Mucosa of descending colon (tissue), 3 donors: ENCODE data around the gene ECM1. TPM values are rescaled to one million over a fixed set of nuclear protein-coding genes. Genes with fewer than 3 reads are reported as not detected.

Source experiments
- ATAC-seq: fragments of 200-7000 bp; cut with Tn5 transposase; one replicate; pipeline ENCODE4 v1.9.1; 2020; ENCODE audit warnings: mild to moderate bottlenecking, moderate library complexity
- DNase-seq, 3 donors: peaks; one replicate each; pipeline ENCODE4 v3.0.0-alpha.2; 2020
- H3K36me3 ChIP-seq: fragments of 200-600 bp; one replicate; pipeline ENCODE4 v1.8.0; 2021; ENCODE audit warnings: low read depth, mild to moderate bottlenecking
- H3K4me1 ChIP-seq: fragments of 200-600 bp; one replicate; pipeline ENCODE4 v1.8.0; 2021; ENCODE audit warnings: low read depth, mild to moderate bottlenecking
- H3K4me3 ChIP-seq: fragments of 200-600 bp; one replicate; pipeline ENCODE4 v1.8.0; 2021; ENCODE audit warnings: mild to moderate bottlenecking
- H3K9me3 ChIP-seq: fragments of 200-600 bp; one replicate; pipeline ENCODE4 v1.8.0; 2021; ENCODE audit warnings: mild to moderate bottlenecking
- intact Hi-C, 2 donors: fragments of 100-400 bp; cut with DNase I in 1 of 2; cut with micrococcal nuclease in 1 of 2; formaldehyde crosslinking; loops; one replicate each; pipeline versions ENCODE4 v1.11.0 to v1.11.1; 2022; cut with DNase I, micrococcal nuclease
- microRNA-seq: library from miRNA; unstranded; fragments of <30 nt; microRNA quantifications from one replicate; pipeline ENCODE4, GENCODE V29; 2019
- total RNA-seq, 3 donors: library from RNA; stranded (reverse); fragmentation: NEBNext Ultra II Directional in 2 of 3; extraction: Animal tissue kit (Norgen Biotek cat#: 25700) in 2 of 3; gene quantifications; one replicate each; pipeline versions ENCODE4 v1.2.1 to v1.2.4, GENCODE V29; 2021 to 2023
- TF ChIP-seq, protein P1 (sequence below): fragments of 200-600 bp; IDR thresholded peaks from one replicate; pipeline ENCODE4 v1.8.0; 2022; ENCODE audit warnings: antibody characterized with exemption, mild to moderate bottlenecking
- donor health status: DM: no; HTN: no; CAD: no; lungs with moderate emphysema.
- donor health status: DM: no; HTN: no; CAD: no.
- donor health status: DM: no; HTN: yes; CAD: no.

Gene ECM1
- total RNA-seq, 3 donors from 2014 or later = 3.4 to 11.0 (median 8.8) TPM

DNA sequence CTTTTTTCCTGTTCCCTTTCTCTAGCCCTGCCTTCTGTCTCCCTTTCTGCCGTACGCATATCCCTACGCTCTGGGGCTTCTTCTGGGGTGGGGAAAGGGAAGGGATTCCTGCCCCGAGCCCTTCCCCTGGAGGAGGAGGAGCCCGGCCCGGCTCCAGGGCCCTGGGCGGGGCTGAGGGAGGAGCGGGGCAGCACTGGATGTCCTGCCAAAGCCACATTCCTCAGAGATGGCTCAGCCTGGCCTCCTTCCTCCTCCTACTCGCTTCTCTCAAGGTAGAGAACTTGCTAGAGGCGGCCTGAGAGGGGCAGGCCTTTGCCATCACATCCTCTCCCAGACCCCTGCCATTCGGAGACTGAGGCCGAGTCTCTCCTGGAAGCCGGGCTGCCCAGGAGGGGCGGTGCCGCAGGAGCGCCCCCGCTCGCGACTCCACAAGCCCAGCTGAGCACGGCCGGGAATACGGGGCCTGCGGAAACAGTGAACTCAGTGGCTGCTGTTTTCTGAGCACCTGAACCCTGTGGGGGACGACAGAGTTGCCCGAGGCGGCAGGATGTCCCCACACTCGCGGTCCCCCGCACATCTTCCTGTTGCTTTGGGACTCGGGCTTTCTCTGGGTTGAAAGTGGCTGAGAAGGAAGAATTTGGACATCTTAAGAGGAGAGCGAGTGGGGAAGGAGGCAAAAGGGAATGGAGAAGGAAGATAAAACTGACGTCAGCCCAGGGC is 53.5 kb downstream of the ECM1 start:
- DNase-seq (peak; percentile 95 to 96 (median 96)), ATAC-seq (peak; percentile 78)
- Histone ChIP-seq H3K36me3 (no peaks in the 10 kb centered on the region), H3K9me3 (no peaks in the 10 kb centered on the region), H3K4me1 (peaks cover 54% of the 10 kb centered on the region), H3K4me3 (peak overlapping the region; percentile 28)
- TF ChIP-seq, protein P1, sequence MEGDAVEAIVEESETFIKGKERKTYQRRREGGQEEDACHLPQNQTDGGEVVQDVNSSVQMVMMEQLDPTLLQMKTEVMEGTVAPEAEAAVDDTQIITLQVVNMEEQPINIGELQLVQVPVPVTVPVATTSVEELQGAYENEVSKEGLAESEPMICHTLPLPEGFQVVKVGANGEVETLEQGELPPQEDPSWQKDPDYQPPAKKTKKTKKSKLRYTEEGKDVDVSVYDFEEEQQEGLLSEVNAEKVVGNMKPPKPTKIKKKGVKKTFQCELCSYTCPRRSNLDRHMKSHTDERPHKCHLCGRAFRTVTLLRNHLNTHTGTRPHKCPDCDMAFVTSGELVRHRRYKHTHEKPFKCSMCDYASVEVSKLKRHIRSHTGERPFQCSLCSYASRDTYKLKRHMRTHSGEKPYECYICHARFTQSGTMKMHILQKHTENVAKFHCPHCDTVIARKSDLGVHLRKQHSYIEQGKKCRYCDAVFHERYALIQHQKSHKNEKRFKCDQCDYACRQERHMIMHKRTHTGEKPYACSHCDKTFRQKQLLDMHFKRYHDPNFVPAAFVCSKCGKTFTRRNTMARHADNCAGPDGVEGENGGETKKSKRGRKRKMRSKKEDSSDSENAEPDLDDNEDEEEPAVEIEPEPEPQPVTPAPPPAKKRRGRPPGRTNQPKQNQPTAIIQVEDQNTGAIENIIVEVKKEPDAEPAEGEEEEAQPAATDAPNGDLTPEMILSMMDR = no peak
- intact Hi-C loops = no loop called here

DNA sequence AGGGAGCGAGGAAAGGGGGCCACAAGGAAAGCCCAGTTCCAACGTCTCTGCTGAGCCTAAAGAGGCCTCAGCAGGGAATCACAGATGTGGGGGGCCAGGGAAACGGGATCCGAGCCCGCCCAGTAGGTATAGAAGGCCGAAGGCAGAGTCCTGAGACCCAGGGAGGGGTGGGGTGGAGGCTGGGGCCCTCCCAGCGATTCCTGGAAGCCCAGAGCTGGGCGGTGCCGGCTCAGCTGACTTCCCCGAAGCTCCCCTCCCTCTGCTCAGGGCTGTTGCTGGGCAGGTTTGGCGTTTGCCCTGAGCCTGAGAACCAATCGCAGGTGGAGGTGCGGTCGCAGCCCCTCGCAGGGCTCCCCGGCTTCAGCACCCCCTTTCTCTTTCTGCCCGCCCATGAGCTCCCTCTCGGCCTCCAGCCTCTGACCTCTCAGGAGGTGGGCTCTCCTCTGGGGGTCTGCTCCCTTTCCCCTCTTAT is 54.1 kb downstream of the ECM1 start:
- intact Hi-C loops = no loop called here

DNA sequence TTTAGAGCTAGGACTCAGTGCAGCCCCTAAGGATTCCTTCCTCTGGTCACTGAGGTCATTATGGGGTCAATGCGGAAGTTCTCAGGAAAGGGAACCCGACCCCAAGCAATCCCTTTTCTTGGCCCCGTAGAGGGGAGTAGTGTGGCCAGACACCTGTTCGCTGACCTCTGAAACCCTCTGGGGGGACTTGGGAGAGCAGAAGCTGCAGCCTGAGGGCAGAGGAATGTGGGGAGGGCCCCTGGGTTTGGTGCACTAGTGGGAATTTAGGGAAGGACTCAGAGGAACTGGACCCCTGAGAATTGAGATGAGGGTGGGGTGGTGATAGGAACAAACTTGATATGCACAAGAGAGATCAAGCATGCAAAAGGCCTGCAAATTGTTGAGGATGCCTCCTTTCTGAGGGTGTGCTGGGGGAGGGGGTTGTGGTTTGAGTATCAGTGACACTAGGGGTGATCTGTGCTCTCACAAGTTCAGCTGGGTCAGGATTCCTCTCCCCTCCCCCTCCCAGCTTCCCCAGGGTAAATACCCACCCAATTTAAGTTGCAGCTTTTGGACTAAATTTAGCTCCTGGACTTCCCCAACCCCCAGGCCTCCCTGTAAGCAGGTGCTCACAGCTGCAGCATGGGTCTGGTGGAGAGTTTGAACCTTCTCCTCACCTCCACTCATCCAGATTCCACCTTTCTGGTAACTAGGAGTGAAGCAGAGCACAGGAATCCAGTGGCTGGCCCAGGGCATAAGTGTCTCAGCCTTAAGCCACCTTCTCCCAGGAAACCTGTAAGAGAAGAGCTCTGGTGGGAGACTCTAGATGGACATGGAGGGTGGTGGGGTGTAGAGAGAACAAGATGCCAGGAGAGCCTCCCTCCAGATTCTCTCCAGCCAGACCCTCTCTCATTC is 54.8 kb downstream of the ECM1 start:
- H3K9me3 ChIP-seq = no peaks in the 10 kb centered on the region
- peak; percentile 1 for ATAC-seq
- no peaks in the 10 kb centered on the region for H3K36me3 ChIP-seq
- TF ChIP-seq, protein P1 = no peak
- intact Hi-C loops = no loop called here
- DNase-seq = peak; percentile 64 to 81 (median 77)
- peaks cover 66% of the 10 kb centered on the region for H3K4me1 ChIP-seq
- no peak overlapping the region for H3K4me3 ChIP-seq

More for the DNA sequence above, 54.1 kb downstream of the ECM1 start:
- no peaks in the 10 kb centered on the region for H3K9me3 ChIP-seq
- TF ChIP-seq, protein P1 = no peak
- peak overlapping the region; percentile 28 for H3K4me3 ChIP-seq
- DNase-seq (peak; percentile 95 to 98 (median 95)), ATAC-seq (peak; percentile 77)
- H3K36me3 ChIP-seq = no peaks in the 10 kb centered on the region
- peaks cover 60% of the 10 kb centered on the region for H3K4me1 ChIP-seq

Small RNA genes within 50 kb of the gene (microRNA-seq; reads per million reads assigned to microRNA genes)
- gene MIR4257 (not detected), gene MIR6878 (not detected)

Other genes with a start within 250 kb of the ECM1 start
- gene APH1A, start 239.1 kb upstream of the ECM1 start, total RNA-seq = 100 to 1,000 TPM; 128 to 212 (median 188) TPM
- 10 to 100 TPM in 1 of 3 donors, 1 to 10 TPM in 2; 4.5 to 26.2 (median 6.4) TPM for gene C1orf54, start 235.3 kb upstream of the ECM1 start, total RNA-seq
- 10 to 100 TPM in 1 of 3 donors, 1 to 10 TPM in 1, under 1 TPM in 1; 0.49 to 12.6 (median 1.6) TPM for gene CIART, start 225.6 kb upstream of the ECM1 start, total RNA-seq
- gene MRPS21, start 214.2 kb upstream of the ECM1 start, total RNA-seq = 10 to 100 TPM; 39.4 to 50.2 (median 45.6) TPM
- gene PRPF3, start 186.6 kb upstream of the ECM1 start, total RNA-seq = 10 to 100 TPM; 58.5 to 62.6 (median 60.4) TPM
- gene RPRD2, start 144.0 kb upstream of the ECM1 start, total RNA-seq = 10 to 100 TPM; 28.3 to 43.1 (median 32.4) TPM
- 10 to 100 TPM; 15.9 to 20.2 (median 20.0) TPM for gene TARS2, start 20.7 kb upstream of the ECM1 start, total RNA-seq
- not detected for gene FALEC, start 7.6 kb downstream of the ECM1 start, total RNA-seq
- gene ADAMTSL4, start 41.3 kb downstream of the ECM1 start, total RNA-seq = 10 to 100 TPM in 2 of 3 donors, 1 to 10 TPM in 1; 3.4 to 37.1 (median 10.2) TPM
- gene MCL1, start 71.5 kb downstream of the ECM1 start, total RNA-seq = 100 to 1,000 TPM; 221 to 258 (median 236) TPM
- gene ENSA, start 121.5 kb downstream of the ECM1 start, total RNA-seq = 100 to 1,000 TPM; 174 to 213 (median 194) TPM
- 100 to 1,000 TPM in 1 of 3 donors, 10 to 100 TPM in 2; 62.8 to 105 (median 69.4) TPM for gene GOLPH3L, start 189.0 kb downstream of the ECM1 start, total RNA-seq
- gene HORMAD1, start 212.8 kb downstream of the ECM1 start, total RNA-seq = 1 to 10 TPM in 2 of 3 donors, under 1 TPM in 1; 0.82 to 1.4 (median 1.3) TPM